ENCODE measurements around the gene CLDN8.

DNA sequence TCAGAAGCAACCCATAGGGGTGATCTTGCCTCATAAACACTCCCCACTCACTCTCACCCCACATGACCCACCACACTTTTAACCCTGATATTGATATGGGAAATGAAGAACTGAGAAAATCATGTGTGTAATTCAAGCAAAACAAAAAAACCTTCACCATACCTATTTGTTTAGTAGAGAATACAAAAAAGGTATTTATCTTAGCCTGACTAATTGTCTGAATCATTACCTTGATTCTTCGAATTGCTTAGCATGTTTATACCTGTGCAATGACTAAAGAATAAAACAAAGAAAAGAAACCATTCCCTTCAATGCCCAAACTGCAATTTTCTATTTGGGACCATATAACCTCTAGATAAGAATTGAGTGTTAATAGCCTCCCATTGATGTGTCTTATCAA lies 51.1 kb downstream of the CLDN8 start:
- TF ChIP-seq, protein P1, sequence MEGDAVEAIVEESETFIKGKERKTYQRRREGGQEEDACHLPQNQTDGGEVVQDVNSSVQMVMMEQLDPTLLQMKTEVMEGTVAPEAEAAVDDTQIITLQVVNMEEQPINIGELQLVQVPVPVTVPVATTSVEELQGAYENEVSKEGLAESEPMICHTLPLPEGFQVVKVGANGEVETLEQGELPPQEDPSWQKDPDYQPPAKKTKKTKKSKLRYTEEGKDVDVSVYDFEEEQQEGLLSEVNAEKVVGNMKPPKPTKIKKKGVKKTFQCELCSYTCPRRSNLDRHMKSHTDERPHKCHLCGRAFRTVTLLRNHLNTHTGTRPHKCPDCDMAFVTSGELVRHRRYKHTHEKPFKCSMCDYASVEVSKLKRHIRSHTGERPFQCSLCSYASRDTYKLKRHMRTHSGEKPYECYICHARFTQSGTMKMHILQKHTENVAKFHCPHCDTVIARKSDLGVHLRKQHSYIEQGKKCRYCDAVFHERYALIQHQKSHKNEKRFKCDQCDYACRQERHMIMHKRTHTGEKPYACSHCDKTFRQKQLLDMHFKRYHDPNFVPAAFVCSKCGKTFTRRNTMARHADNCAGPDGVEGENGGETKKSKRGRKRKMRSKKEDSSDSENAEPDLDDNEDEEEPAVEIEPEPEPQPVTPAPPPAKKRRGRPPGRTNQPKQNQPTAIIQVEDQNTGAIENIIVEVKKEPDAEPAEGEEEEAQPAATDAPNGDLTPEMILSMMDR (IDR thresholded peaks at IDR 0.05): no peak
- no peak for TF ChIP-seq POLR2A (IDR thresholded peaks at IDR 0.05)
